H9 (cell line): ENCODE data around the gene NHSL2. TPM values are rescaled to one million over a fixed set of nuclear protein-coding genes. Genes with fewer than 3 reads are reported as not detected.

Experiments used
- DNase-seq: peaks from one replicate; pipeline ENCODE4 v3.0.0-alpha.2; 2017
- H2AFZ ChIP-seq: one replicate; pipeline ENCODE4 v1.6.1; 2013; ENCODE audit warnings: mild to moderate bottlenecking, low read length, control low read depth, moderate library complexity
- H2AK5ac ChIP-seq: 2 replicates; pipeline ENCODE4 v1.6.1; 2013; ENCODE audit warnings: low read length, control low read depth, mixed read lengths; ENCODE audit not compliant: insufficient read length
- H2BK120ac ChIP-seq: one replicate; pipeline ENCODE4 v1.6.1; 2013; ENCODE audit warnings: low read depth, mild to moderate bottlenecking, low read length, control low read depth, inconsistent platforms; ENCODE audit not compliant: poor library complexity, severe bottlenecking
- H2BK12ac ChIP-seq: 2 replicates; pipeline ENCODE4 v1.6.1; 2013; ENCODE audit warnings: low read length, control low read depth, mixed read lengths, low read depth; ENCODE audit not compliant: insufficient read length
- H2BK15ac ChIP-seq: 2 replicates; pipeline ENCODE4 v1.6.1; 2013; ENCODE audit warnings: low read depth, low read length, control low read depth
- H2BK20ac ChIP-seq: one replicate; pipeline ENCODE4 v1.6.1; 2013; ENCODE audit warnings: low read depth, mild to moderate bottlenecking, low read length, control low read depth, inconsistent platforms; ENCODE audit not compliant: poor library complexity, severe bottlenecking
- H2BK5ac ChIP-seq: 2 replicates; pipeline ENCODE4 v1.6.1; 2013; ENCODE audit warnings: low read length, control low read depth, mixed read lengths; ENCODE audit not compliant: insufficient read length
- H3K14ac ChIP-seq: 2 replicates; pipeline ENCODE4 v1.6.1; 2013; ENCODE audit warnings: low read length, control low read depth; ENCODE audit not compliant: insufficient read depth
- H3K18ac ChIP-seq: 2 replicates; pipeline ENCODE4 v1.6.1; 2013; ENCODE audit warnings: low read depth, mild to moderate bottlenecking, mixed read lengths, low read length, control low read depth; ENCODE audit not compliant: insufficient read length
- H3K23ac ChIP-seq: 2 replicates; pipeline ENCODE4 v1.6.1; 2013; ENCODE audit warnings: low read length, control low read depth, mixed read lengths, low read depth; ENCODE audit not compliant: insufficient read length
- H3K23me2 ChIP-seq: 2 replicates; pipeline ENCODE4 v1.6.1; 2013; ENCODE audit warnings: low read depth, mild to moderate bottlenecking, mixed read lengths, low read length, control low read depth; ENCODE audit not compliant: insufficient read length, poor library complexity, severe bottlenecking
- H3K27ac ChIP-seq: 2 replicates; pipeline ENCODE4 v1.5.1; 2013; ENCODE audit warnings: low read length, control low read depth, mixed read lengths, low read depth; ENCODE audit not compliant: insufficient read length
- H3K27me3 ChIP-seq: 2 replicates; pipeline ENCODE4 v1.6.1; 2013; ENCODE audit warnings: low read length, control low read depth, inconsistent platforms; ENCODE audit not compliant: insufficient read depth
- H3K4ac ChIP-seq: 2 replicates; pipeline ENCODE4 v1.6.1; 2013; ENCODE audit warnings: low read depth, mild to moderate bottlenecking, control low read depth, inconsistent platforms, low read length, moderate library complexity
- H3K4me1 ChIP-seq: 2 replicates; pipeline ENCODE4 v1.6.1; 2013; ENCODE audit warnings: low read length, control low read depth, inconsistent platforms; ENCODE audit not compliant: insufficient read depth
- H3K4me2 ChIP-seq: 2 replicates; pipeline ENCODE4 v1.6.1; 2013; ENCODE audit warnings: low read length, control low read depth, mixed read lengths; ENCODE audit not compliant: insufficient read length, insufficient read depth
- H3K56ac ChIP-seq: 2 replicates; pipeline ENCODE4 v1.6.1; 2013; ENCODE audit warnings: low read depth, mild to moderate bottlenecking, mixed read lengths, low read length, control low read depth; ENCODE audit not compliant: insufficient read length
- H3K79me1 ChIP-seq: 2 replicates; pipeline ENCODE4 v1.6.1; 2013; ENCODE audit warnings: low read depth, mild to moderate bottlenecking, moderate library complexity, low read length, control low read depth, inconsistent platforms; ENCODE audit not compliant: insufficient read depth, poor library complexity, severe bottlenecking
- H3K79me2 ChIP-seq: 2 replicates; pipeline ENCODE4 v1.6.1; 2013; ENCODE audit warnings: low read length, control low read depth, inconsistent platforms; ENCODE audit not compliant: insufficient read depth
- H3K9ac ChIP-seq: 2 replicates; pipeline ENCODE4 v1.6.1; 2013; ENCODE audit warnings: low read length, control low read depth, mixed read lengths; ENCODE audit not compliant: insufficient read length; ENCODE audit errors: extremely low read depth
- H3K9me3 ChIP-seq: one replicate; pipeline ENCODE4 v1.6.1; 2013; ENCODE audit warnings: low read depth, low read length, inconsistent platforms; ENCODE audit not compliant: control insufficient read depth
- H3T11ph ChIP-seq: one replicate; pipeline ENCODE4 v1.6.1; 2013; ENCODE audit warnings: mild to moderate bottlenecking, low read length, control low read depth, inconsistent platforms
- H4K20me1 ChIP-seq: one replicate; pipeline ENCODE4 v1.6.1; 2013; ENCODE audit not compliant: control insufficient read depth, insufficient read length, insufficient read depth
- H4K5ac ChIP-seq: 2 replicates; pipeline ENCODE4 v1.6.1; 2013; ENCODE audit warnings: low read depth, mild to moderate bottlenecking, mixed read lengths, low read length, control low read depth; ENCODE audit not compliant: insufficient read length
- H4K8ac ChIP-seq: replicated peaks from 2 replicates; pipeline ENCODE4 v1.6.1; 2013; ENCODE audit warnings: low read length, control low read depth, mixed read lengths, low read depth; ENCODE audit not compliant: insufficient read length
- H4K91ac ChIP-seq: 2 replicates; pipeline ENCODE4 v1.6.1; 2013; ENCODE audit warnings: low read depth, mild to moderate bottlenecking, moderate library complexity, mixed read lengths, low read length, control low read depth; ENCODE audit not compliant: insufficient read length
- H3K27ac Mint-ChIP-seq, 3 experiments: 2 replicates in 2 of 3; 3 replicates in 1 of 3; pipeline ENCODE4 v1.8.0; 2020 to 2021; ENCODE audit warnings: mixed read lengths in 3 of 3, mild to moderate bottlenecking in 1 of 3, moderate library complexity in 1 of 3
- H3K27me3 Mint-ChIP-seq: 2 replicates; pipeline ENCODE4 v1.8.0; 2021; ENCODE audit warnings: low read depth, mild to moderate bottlenecking, moderate library complexity, mixed read lengths
- H3K36me3 Mint-ChIP-seq, 3 experiments: 2 replicates in 2 of 3; 3 replicates in 1 of 3; pipeline ENCODE4 v1.8.0; 2020 to 2021; ENCODE audit warnings: low read depth in 3 of 3, mixed read lengths in 3 of 3; ENCODE audit not compliant: insufficient read depth in 1 of 3
- H3K4me1 Mint-ChIP-seq, 2 experiments: 2 replicates each; pipeline ENCODE4 v1.8.0; 2020; ENCODE audit warnings: mixed read lengths in 2 of 2
- H3K4me3 Mint-ChIP-seq, 2 experiments: 2 replicates in 1 of 2; 3 replicates in 1 of 2; pipeline ENCODE4 v1.8.0; 2020 to 2021; ENCODE audit warnings: mild to moderate bottlenecking in 2 of 2, mixed read lengths in 2 of 2, moderate library complexity in 1 of 2
- H3K9me3 Mint-ChIP-seq, 2 experiments: 2 replicates in 1 of 2; 3 replicates in 1 of 2; pipeline ENCODE4 v1.8.0; 2020; ENCODE audit warnings: mild to moderate bottlenecking in 2 of 2, mixed read lengths in 2 of 2, moderate library complexity in 1 of 2
- CTCF ChIP-seq: fragments of 200-600 bp; sonication (generic); conservative IDR thresholded peaks from 3 replicates; pipeline ENCODE4 v1.8.0; 2021; ENCODE audit warnings: antibody characterized with exemption, mild to moderate bottlenecking
- WGBS: extraction: QIAGEN DNeasy Blood & Tissue Kit; methylation state at CpG from one replicate; pipeline ENCODE4 v1.1.7; 2013; ENCODE audit warnings: missing lambda C conversion rate, low lambda C conversion rate, mixed read lengths; ENCODE audit not compliant: insufficient read length; ENCODE audit errors: extremely low coverage; 5-methylcytosine and 5-hydroxymethylcytosine counted together
- total RNA-seq: library from RNA; stranded (reverse); gene quantifications from 2 replicates; pipeline ENCODE4 v1.2.1, GENCODE V29; 2021

The NHSL2 gene
- total RNA-seq, 1 experiment from 2014 or later: 6.4 TPM

- no peak overlapping the region for H2BK20ac ChIP-seq
- H3K79me1 ChIP-seq: no peaks in the 10 kb centered on the region
- H2AFZ ChIP-seq: no peak overlapping the region
- H2AK5ac ChIP-seq: no peak overlapping the region
- H4K91ac ChIP-seq: no peak overlapping the region
- H3K4me1 ChIP-seq: no peaks in the 10 kb centered on the region
- H3K9me3 ChIP-seq: peaks cover 18% of the 10 kb centered on the region
- TF ChIP-seq CTCF: no peak
- no peak overlapping the region for H3K27ac ChIP-seq
- no peak overlapping the region for H3K18ac ChIP-seq
- H3T11ph ChIP-seq: no peak overlapping the region
- no peak overlapping the region for H3K4me2 ChIP-seq
- H4K8ac ChIP-seq: no peak overlapping the region
- H4K5ac ChIP-seq: no peak overlapping the region
- Mint-ChIP-seq H3K9me3 (peaks cover 68 to 72% of the 10 kb centered on the region in 2 experiments), H3K4me1 (peaks cover 14 to 19% of the 10 kb centered on the region in 2 experiments), H3K4me3 (no peak overlapping the region), H3K27me3 (no peaks in the 10 kb centered on the region), H3K36me3 (peaks cover 6 to 14% (median 7%) of the 10 kb centered on the region in 3 experiments), H3K27ac (no peak overlapping the region)
- DNase-seq: no peak
- H3K79me2 ChIP-seq: no peaks in the 10 kb centered on the region
- H2BK120ac ChIP-seq: no peak overlapping the region
- no peak overlapping the region for H3K4ac ChIP-seq
- no peaks in the 10 kb centered on the region for H4K20me1 ChIP-seq
- no peaks in the 10 kb centered on the region for H3K27me3 ChIP-seq
- H3K9ac ChIP-seq: no peak overlapping the region
- no peak overlapping the region for H3K56ac ChIP-seq
- no peak overlapping the region for H3K23ac ChIP-seq
- no peak overlapping the region for H3K14ac ChIP-seq
- no peak overlapping the region for H2BK5ac ChIP-seq
- no peaks in the 10 kb centered on the region for H3K23me2 ChIP-seq
- no peak overlapping the region for H2BK15ac ChIP-seq
- no CpG with 5 or more reads among the region's 6 CpGs for WGBS
- H2BK12ac ChIP-seq: no peak overlapping the region
Measured at GRCh38 chrX:72041176-72041575, 130.5 kb downstream of the NHSL2 start.
